Measurements from ENCODE around the gene RMND5A.

RMND5A gene

GRCh38 chr2:86791573-86791972 is 71.5 kb downstream of the RMND5A start:
- no peak for DNase-seq (ENCODE audit: low read depth)

- no peak for DNase-seq (ENCODE audit: low read depth)
These were observed 73.7 kb downstream of the RMND5A start for GRCh38 chr2:86793752-86794151.

- no peak for DNase-seq (ENCODE audit: low read depth)
These were observed 74.8 kb downstream of the RMND5A start for GRCh38 chr2:86794861-86795260.

GRCh38 chr2:86800856-86801567 is 80.9 kb downstream of the RMND5A start:
- no peak for DNase-seq (ENCODE audit: low read depth)

- no peak for DNase-seq (ENCODE audit: low read depth)
These were observed 86.2 kb downstream of the RMND5A start for GRCh38 chr2:86806059-86806857.

- DNase-seq (ENCODE audit: low read depth) = no peak
These were observed 87.0 kb downstream of the RMND5A start for GRCh38 chr2:86807133-86807467.

- DNase-seq (ENCODE audit: low read depth) = no peak
These were observed 87.6 kb downstream of the RMND5A start for GRCh38 chr2:86807468-86808275.

GRCh38 chr2:86808315-86809161 is 88.4 kb downstream of the RMND5A start:
- DNase-seq (ENCODE audit: low read depth) = peak; percentile 94

GRCh38 chr2:86809481-86810121 is 89.5 kb downstream of the RMND5A start:
- no peak for DNase-seq (ENCODE audit: low read depth)

GRCh38 chr2:86815611-86816010 is 95.5 kb downstream of the RMND5A start:
- no peak for DNase-seq (ENCODE audit: low read depth)

- DNase-seq (ENCODE audit: low read depth) = no peak
These were observed 98.2 kb downstream of the RMND5A start for GRCh38 chr2:86818114-86818801.

GRCh38 chr2:86818957-86819356 is 98.9 kb downstream of the RMND5A start:
- DNase-seq (ENCODE audit: low read depth) = no peak

- DNase-seq (ENCODE audit: low read depth) = no peak
These were observed 101.2 kb downstream of the RMND5A start for GRCh38 chr2:86821306-86821705.

- DNase-seq (ENCODE audit: low read depth) = no peak
These were observed 101.8 kb downstream of the RMND5A start for GRCh38 chr2:86821842-86822241.

- no peak for DNase-seq (ENCODE audit: low read depth)
These were observed 102.7 kb downstream of the RMND5A start for GRCh38 chr2:86822668-86823345.

- DNase-seq (ENCODE audit: low read depth) = no peak
These were observed 105.1 kb downstream of the RMND5A start for GRCh38 chr2:86825036-86825692.

GRCh38 chr2:86825693-86826381 is 105.7 kb downstream of the RMND5A start:
- DNase-seq (ENCODE audit: low read depth) = no peak

GRCh38 chr2:86826951-86827350 is 106.9 kb downstream of the RMND5A start:
- no peak for DNase-seq (ENCODE audit: low read depth)
